NOMO-1 treated with DMSO at 0.1 percent for 48 hours (cell line): ENCODE data around the gene PLEKHA1.

Source experiments
- DNase-seq: peaks from one replicate; lab custom pipeline; 2025; ENCODE audit not compliant: unreplicated experiment; lab: John Stamatoyannopoulos, UW

Gene PLEKHA1

GRCh38 chr10:122375679-122376160 is 1.2 kb downstream of the PLEKHA1 start:
- no peak for DNase-seq

- DNase-seq: no peak
Measured at GRCh38 chr10:122376364-122376961, 2.0 kb downstream of the PLEKHA1 start.

GRCh38 chr10:122379041-122379440 is 4.5 kb downstream of the PLEKHA1 start:
- no peak for DNase-seq

- no peak for DNase-seq
Measured at GRCh38 chr10:122379537-122379936, 5.0 kb downstream of the PLEKHA1 start.

- DNase-seq: no peak
Measured at GRCh38 chr10:122380703-122381102, 6.2 kb downstream of the PLEKHA1 start.

GRCh38 chr10:122381680-122382079 is 7.2 kb downstream of the PLEKHA1 start:
- no peak for DNase-seq

GRCh38 chr10:122386514-122386913 is 12.0 kb downstream of the PLEKHA1 start:
- DNase-seq: no peak

- DNase-seq: no peak
Measured at GRCh38 chr10:122387572-122387971, 13.1 kb downstream of the PLEKHA1 start.

GRCh38 chr10:122388287-122388997 is 13.9 kb downstream of the PLEKHA1 start:
- DNase-seq: no peak

- DNase-seq: no peak
Measured at GRCh38 chr10:122390271-122390670, 15.8 kb downstream of the PLEKHA1 start.

GRCh38 chr10:122390679-122391078 is 16.2 kb downstream of the PLEKHA1 start:
- no peak for DNase-seq

- no peak for DNase-seq
Measured at GRCh38 chr10:122391875-122392274, 17.4 kb downstream of the PLEKHA1 start.

- no peak for DNase-seq
Measured at GRCh38 chr10:122392835-122393234, 18.3 kb downstream of the PLEKHA1 start.

- DNase-seq: no peak
Measured at GRCh38 chr10:122393288-122393687, 18.8 kb downstream of the PLEKHA1 start.

- DNase-seq: no peak
Measured at GRCh38 chr10:122402548-122403131, 28.1 kb downstream of the PLEKHA1 start.

GRCh38 chr10:122404576-122404975 is 30.1 kb downstream of the PLEKHA1 start:
- DNase-seq: no peak

- no peak for DNase-seq
Measured at GRCh38 chr10:122407375-122408125, 33.0 kb downstream of the PLEKHA1 start.

- no peak for DNase-seq
Measured at GRCh38 chr10:122413327-122413726, 38.8 kb downstream of the PLEKHA1 start.

GRCh38 chr10:122417667-122418066 is 43.2 kb downstream of the PLEKHA1 start:
- DNase-seq: no peak

- no peak for DNase-seq
Measured at GRCh38 chr10:122419016-122419415, 44.5 kb downstream of the PLEKHA1 start.

- DNase-seq: no peak
Measured at GRCh38 chr10:122419876-122420623, 45.5 kb downstream of the PLEKHA1 start.
